Lung (tissue), 12 donors: ENCODE data around the gene PGA5. TPM values are rescaled to one million over a fixed set of nuclear protein-coding genes. Genes with fewer than 3 reads are reported as not detected.

Experiments
- ATAC-seq: fragments of 200-7000 bp; cut with Tn5 transposase; one replicate; pipeline ENCODE4 v1.9.1; 2020; ENCODE audit warnings: moderate number of reproducible peaks; ENCODE audit not compliant: insufficient read depth, low FRiP score
- DNase-seq, 3 donors: peaks; one replicate each; pipeline ENCODE4 v3.0.0-alpha.2; 2013 to 2017
- H3K27ac ChIP-seq, 2 donors: one replicate each; pipeline ENCODE4 v1.5.1; 2013; ENCODE audit warnings: mild to moderate bottlenecking in 2 of 2, moderate library complexity in 2 of 2, control low read depth in 1 of 2, inconsistent platforms in 1 of 2, low read depth in 1 of 2, low read length in 1 of 2
- H3K27me3 ChIP-seq, 3 donors: one replicate each; pipeline ENCODE4 v1.5.1; 2013; ENCODE audit warnings: low read length in 2 of 3; ENCODE audit not compliant: control insufficient read depth in 3 of 3, insufficient read depth in 3 of 3
- H3K36me3 ChIP-seq, 4 donors: one replicate each; pipeline ENCODE4 v1.5.1; 2013; ENCODE audit warnings: low read length in 4 of 4, mild to moderate bottlenecking in 1 of 4, moderate library complexity in 1 of 4; ENCODE audit not compliant: control insufficient read depth in 4 of 4, insufficient read depth in 4 of 4
- H3K4me1 ChIP-seq, 5 donors: one replicate each; pipeline ENCODE4 v1.5.1; 2013; ENCODE audit warnings: low read length in 5 of 5, mild to moderate bottlenecking in 2 of 5, moderate library complexity in 1 of 5; ENCODE audit not compliant: control insufficient read depth in 5 of 5, insufficient read depth in 5 of 5
- H3K4me3 ChIP-seq: one replicate; pipeline ENCODE4 v1.5.1; 2013; ENCODE audit warnings: mild to moderate bottlenecking, control low read depth, moderate library complexity
- H3K9ac ChIP-seq, 2 donors: one replicate each; pipeline ENCODE4 v1.5.1; 2013; ENCODE audit warnings: low read length in 2 of 2, control low read depth in 1 of 2; ENCODE audit not compliant: insufficient read depth in 1 of 2
- H3K9me3 ChIP-seq, 4 donors: one replicate each; pipeline ENCODE4 v1.5.1; 2013; ENCODE audit warnings: low read length in 3 of 4, mild to moderate bottlenecking in 1 of 4, moderate library complexity in 1 of 4; ENCODE audit not compliant: control insufficient read depth in 4 of 4, insufficient read depth in 3 of 4
- CTCF ChIP-seq: IDR thresholded peaks from 2 replicates; pipeline ENCODE4 v1.5.1; 2012; ENCODE audit warnings: mild to moderate bottlenecking; ENCODE audit errors: control extremely low read depth, extremely low read depth
- WGBS, 2 donors: extraction: QIAGEN DNeasy Blood & Tissue Kit; methylation state at CpG; one replicate each; pipeline ENCODE4 v1.1.7; 2013; 5-methylcytosine and 5-hydroxymethylcytosine counted together
- polyA plus RNA-seq, 2 donors: library from polyadenylated mRNA; stranded (reverse); fragments of 200-250 nt; gene quantifications; one replicate each; pipeline ENCODE4 v1.2.1, GENCODE V29; 2013
- total RNA-seq, 2 donors: library from RNA; depleted of rRNA in 1 of 2; stranded (reverse); fragments of >200 nt in 1 of 2; gene quantifications; one replicate each; pipeline ENCODE4 v1.2.1, GENCODE V29; 2014 to 2021
- donor health status: control.
- donor health status: control.
- donor health status: Bipolar disorder and iron deficiency.
- donor health status: healthy.
- donor health status: DM: yes; HTN: yes; CAD: no.

Gene PGA5
- total and polyA plus RNA-seq, 4 donors = 0.08 to 0.55 (median 0.09) TPM; not detected in 1

GRCh38 chr11:61254403-61255025 lies 13.5 kb downstream of the PGA5 start:
- Histone ChIP-seq H3K4me1 (peaks cover 0 to 2% (median 0%) of the 10 kb centered on the region in 5 donors), H3K27ac (no peak overlapping the region), H3K36me3 (no peaks in the 10 kb centered on the region), H3K9ac (no peak overlapping the region), H3K9me3 (peaks cover 0 to 1% (median 0%) of the 10 kb centered on the region in 4 donors), H3K4me3 (no peak overlapping the region), H3K27me3 (peaks cover 0 to 3% (median 0%) of the 10 kb centered on the region in 3 donors)
- DNase-seq (peak; percentile 40 to 55 (median 41)), ATAC-seq (peak; percentile 80)
- 55 to 59% methylated on average over 12 of the region's 12 CpGs for WGBS, 2 donors
- TF ChIP-seq CTCF = peak; percentile 73

GRCh38 chr11:61256710-61257482 lies 15.9 kb downstream of the PGA5 start:
- Histone ChIP-seq H3K4me3 (no peak overlapping the region), H3K4me1 (no peaks in the 10 kb centered on the region), H3K9me3 (no peaks in the 10 kb centered on the region), H3K9ac (no peak overlapping the region), H3K27ac (no peak overlapping the region), H3K36me3 (no peaks in the 10 kb centered on the region), H3K27me3 (peaks cover 0 to 4% (median 0%) of the 10 kb centered on the region in 3 donors)
- DNase-seq (no peak), ATAC-seq (no peak)
- no peak for TF ChIP-seq CTCF
- 77 to 87% methylated on average over 18 of the region's 18 CpGs for WGBS, 2 donors

GRCh38 chr11:61258546-61258945 lies 17.6 kb downstream of the PGA5 start:
- Histone ChIP-seq H3K9me3 (no peaks in the 10 kb centered on the region), H3K9ac (no peak overlapping the region), H3K4me1 (no peaks in the 10 kb centered on the region), H3K27me3 (peaks cover 0 to 4% (median 0%) of the 10 kb centered on the region in 3 donors), H3K27ac (no peak overlapping the region), H3K36me3 (no peaks in the 10 kb centered on the region), H3K4me3 (no peak overlapping the region)
- TF ChIP-seq CTCF = no peak
- DNase-seq (no peak), ATAC-seq (no peak)
- 90 to 96% methylated on average over 9 of the region's 9 CpGs for WGBS, 2 donors
